HG03521 (cell line): ENCODE results near the gene EIF5A2.
"Not testable (repeated sequence)": the region's sequence is repeated elsewhere in the genome, so short reads cannot be mapped to it uniquely, and the experiment has no call there.

Source experiments
- ATAC-seq: cut with Tn5 transposase; IDR thresholded peaks from one replicate; pipeline ENCODE4 v1.9.1; 2021; ENCODE audit warnings: mild to moderate bottlenecking, moderate library complexity; ENCODE audit not compliant: unreplicated experiment

Gene EIF5A2

DNA sequence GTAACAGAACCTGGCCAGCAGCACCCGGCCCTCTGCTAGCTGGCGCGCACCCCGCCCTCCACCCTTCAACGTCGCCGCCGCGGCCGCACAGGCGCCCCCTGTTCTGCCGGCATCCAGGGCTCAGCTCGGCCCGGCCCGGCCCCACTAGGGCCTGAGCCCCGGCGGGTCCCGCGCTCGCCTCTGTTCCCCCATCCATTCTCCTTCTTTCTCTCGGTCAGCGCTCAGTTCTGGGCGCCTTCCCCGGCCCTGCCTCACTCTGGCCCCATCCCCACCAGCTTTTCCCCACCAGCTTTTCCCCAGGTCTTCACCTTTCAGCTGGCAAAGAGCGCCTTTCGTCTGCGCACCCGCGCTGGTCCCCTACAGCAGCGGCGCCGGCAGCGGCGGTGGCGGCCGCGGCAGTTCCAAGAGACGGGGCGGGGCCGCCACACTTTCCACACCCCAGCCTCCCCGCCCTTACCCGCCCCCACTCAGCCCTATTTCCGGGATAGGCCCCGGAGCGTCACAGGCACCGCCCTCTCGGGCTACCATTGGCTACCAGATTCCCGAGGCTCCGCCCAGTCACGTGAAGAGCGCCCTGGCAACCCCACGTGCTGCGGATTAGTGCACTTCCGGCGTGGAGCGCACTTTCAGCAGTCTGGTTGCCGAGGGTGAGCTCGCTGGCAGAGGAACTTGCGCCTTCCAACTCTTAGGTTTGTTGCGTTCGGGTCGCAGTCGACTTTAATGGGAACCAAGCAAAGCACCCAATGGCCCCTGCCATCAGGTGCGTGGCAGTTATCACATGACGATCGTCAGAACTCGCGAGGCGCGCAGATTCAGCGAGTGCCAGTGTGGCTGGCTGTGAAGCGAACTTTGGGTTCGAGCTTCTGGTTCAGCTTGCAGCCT, at the start of gene EIF5A2:
Gene EIF5A2, minus strand, starts transcription at position 403 of the 882 bp plus-strand sequence. CDS start 831 bp downstream, outside the sequence.
- ATAC-seq, result peak; percentile 92

DNA sequence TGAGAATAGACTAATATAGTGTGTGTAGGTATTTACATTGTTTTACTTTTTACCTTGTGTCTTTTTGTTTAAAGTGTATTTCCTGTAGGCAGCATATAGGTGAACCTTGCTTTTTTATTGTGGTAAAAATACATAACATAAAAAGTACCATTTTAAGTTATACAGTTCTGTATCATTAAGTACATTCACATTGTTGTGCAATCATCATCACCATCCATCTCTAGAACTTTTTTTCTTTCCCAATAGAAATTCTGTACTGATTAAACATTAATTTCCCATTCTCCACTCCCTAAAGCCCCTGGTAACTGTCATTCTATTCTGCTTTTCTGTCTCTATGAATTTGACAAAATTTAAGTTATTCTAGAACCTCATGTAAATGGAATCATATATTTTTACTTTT, 48.2 kb upstream of the EIF5A2 start:
- no peak for ATAC-seq

GRCh38 chr3:170953736-170954135, 45.3 kb upstream of the EIF5A2 start:
- no peak for ATAC-seq

DNA sequence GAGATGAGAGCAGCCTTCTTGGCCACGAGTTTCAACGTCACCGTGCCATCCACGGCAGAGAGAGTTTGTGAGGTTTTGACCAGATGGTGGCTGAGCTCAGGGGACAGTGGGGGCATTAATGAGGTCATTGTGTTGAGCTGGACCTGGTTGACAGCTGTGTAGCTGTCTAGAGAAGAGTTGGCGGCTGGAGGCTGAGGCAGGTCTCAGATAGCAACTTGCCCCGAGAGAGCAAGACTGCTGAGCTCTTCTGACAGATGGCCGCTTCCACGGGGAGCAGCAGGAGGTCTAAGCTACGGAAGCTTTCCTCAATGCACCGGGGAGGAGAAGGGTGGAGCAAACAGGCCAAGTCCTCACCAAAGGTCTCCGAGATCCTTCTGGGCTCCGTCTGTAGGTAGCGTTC, 44.8 kb upstream of the EIF5A2 start:
- ATAC-seq, result no peak

- no peak for ATAC-seq
Observed at GRCh38 chr3:170949211-170949610, 40.8 kb upstream of the EIF5A2 start.

DNA sequence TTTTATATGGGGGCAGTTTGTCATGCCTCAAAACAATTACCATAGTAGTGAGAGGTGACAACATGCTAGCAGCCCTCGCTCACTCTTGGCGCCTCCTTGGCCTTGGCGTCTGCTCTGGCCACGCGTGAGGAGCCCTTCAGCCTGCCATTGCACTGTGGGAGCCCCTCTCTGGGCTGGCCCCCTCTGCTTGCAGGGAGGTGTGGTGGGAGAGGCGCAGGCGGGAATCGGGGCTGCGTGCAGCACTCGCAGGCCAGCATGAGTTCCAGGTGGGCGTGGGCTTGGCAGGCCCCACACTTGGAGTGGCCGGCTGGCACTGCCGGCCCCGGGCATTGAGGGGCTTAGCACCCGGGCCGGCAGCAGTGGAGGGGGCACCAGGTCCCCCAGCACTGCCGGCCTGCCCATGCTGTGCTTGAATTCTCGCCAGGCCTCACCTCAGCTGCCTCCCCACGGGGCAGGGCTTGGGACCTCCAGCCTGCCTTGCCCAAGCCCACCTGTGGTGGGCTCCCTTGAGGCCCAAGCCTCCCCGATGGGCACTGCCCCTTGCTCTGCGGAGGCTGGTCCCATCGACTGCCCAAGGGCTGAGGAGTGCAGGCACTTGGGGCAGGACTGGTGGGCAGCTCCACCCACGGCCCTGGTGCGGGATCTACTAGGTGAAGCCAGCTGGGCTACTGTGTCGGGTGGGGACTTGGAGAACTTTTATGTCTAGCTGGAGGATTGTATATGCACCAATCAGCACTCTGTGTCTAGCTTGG, 38.8 kb upstream of the EIF5A2 start:
- no peak for ATAC-seq

- no peak for ATAC-seq
Observed at GRCh38 chr3:170942011-170942410, 33.6 kb upstream of the EIF5A2 start.

- no peak for ATAC-seq
Observed at GRCh38 chr3:170941551-170941950, 33.1 kb upstream of the EIF5A2 start.

- ATAC-seq, result not testable (repeated sequence)
Observed at GRCh38 chr3:170933039-170933438, 24.6 kb upstream of the EIF5A2 start.

- ATAC-seq, result not testable (repeated sequence)
Observed at GRCh38 chr3:170923553-170923952, 15.1 kb upstream of the EIF5A2 start.

DNA sequence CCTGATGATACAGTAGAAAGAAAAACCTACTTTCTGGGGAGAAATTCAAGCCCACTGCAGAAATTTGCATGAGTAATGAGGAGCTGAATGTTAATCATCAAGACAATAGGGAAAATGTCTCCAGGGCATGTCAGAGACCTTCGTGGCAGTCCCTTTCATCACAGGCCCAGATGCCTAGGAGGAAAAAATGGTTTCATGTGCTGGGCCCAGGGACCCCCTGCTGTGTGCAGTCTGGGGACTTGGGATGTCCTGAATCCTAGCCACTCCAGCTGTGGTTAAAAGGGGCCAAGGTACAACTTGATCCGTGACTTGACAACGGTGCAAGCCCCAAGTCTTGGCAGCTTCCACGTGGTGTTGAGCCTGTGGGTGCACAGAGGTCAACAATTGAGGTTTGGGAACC, 10.3 kb upstream of the EIF5A2 start:
- ATAC-seq, result no peak

- no peak for ATAC-seq
Observed at GRCh38 chr3:170914690-170915089, 6.3 kb upstream of the EIF5A2 start.

GRCh38 chr3:170914212-170914611, 5.8 kb upstream of the EIF5A2 start:
- ATAC-seq, result no peak

- ATAC-seq, result no peak
Observed at GRCh38 chr3:170911051-170911450, 2.6 kb upstream of the EIF5A2 start.

- ATAC-seq, result no peak
Observed at GRCh38 chr3:170910542-170910941, 2.1 kb upstream of the EIF5A2 start.

GRCh38 chr3:170909129-170909903, 879 bp upstream of the EIF5A2 start:
- no peak for ATAC-seq

- ATAC-seq, result no peak
Observed at GRCh38 chr3:170907637-170908234, 701 bp downstream of the EIF5A2 start.

DNA sequence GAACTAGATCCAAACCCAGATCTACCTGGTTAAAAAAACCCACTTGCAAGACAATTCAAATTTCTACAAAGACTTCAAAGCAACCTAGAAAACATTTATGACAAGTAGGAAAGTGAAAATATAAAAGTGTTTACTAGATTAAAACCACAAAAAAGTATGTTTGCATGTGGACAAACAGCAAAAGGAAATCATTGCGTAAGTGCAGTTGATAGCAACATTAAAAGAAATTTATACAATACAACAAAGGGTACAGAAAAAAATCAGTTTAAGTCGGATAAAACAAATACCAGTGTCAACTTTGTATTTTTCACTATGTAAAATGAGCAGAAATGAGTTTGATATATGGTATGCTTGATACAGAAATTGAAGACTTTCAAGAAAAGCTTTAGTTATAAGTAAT, 2.6 kb downstream of the EIF5A2 start:
- no peak for ATAC-seq

DNA sequence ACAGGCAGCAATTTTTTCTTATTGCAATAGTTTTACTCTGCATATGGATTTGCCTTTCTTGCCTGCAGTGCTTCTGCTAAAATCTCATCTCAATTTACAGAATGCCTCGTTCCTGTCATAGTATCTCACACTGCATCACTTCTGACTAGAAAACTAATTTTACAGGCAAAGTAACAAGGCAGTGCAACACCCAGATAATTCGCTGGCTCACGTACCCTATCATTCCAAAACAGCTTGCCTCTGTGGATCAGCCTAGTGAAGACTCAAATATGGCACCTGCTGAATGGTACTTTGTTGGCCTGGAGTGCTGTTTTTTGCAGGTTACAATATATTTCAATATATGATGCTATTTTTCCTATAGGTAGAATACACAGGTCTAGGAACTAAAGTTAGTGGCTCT, 5.3 kb downstream of the EIF5A2 start:
- ATAC-seq, result no peak

GRCh38 chr3:170899455-170899854, 9.0 kb downstream of the EIF5A2 start:
- ATAC-seq, result no peak

GRCh38 chr3:170897978-170898377, 10.5 kb downstream of the EIF5A2 start:
- ATAC-seq, result no peak
